Left lung (tissue), 10 donors: Measurements from ENCODE around the gene TMEM126A. TPM values are rescaled to one million over a fixed set of nuclear protein-coding genes. Genes with fewer than 3 reads are reported as not detected.
"Not testable (repeated sequence)": the region's sequence is repeated elsewhere in the genome, so short reads cannot be mapped to it uniquely, and the experiment has no call there.

Source experiments
- ATAC-seq: fragments of 200-7000 bp; cut with Tn5 transposase; one replicate; pipeline ENCODE4 v1.9.1; 2020; ENCODE audit warnings: moderate library complexity
- DNase-seq, 4 donors: peaks; one replicate each; pipeline ENCODE4 v3.0.0-alpha.2; 2013 to 2020
- H3K27ac ChIP-seq, 2 donors: fragments of 200-600 bp; sonication (generic) in 1 of 2; one replicate each; pipeline versions ENCODE4 v1.5.0 to v1.8.0; 2020 to 2021
- H3K27me3 ChIP-seq, 2 donors: fragments of 200-600 bp; sonication (generic) in 1 of 2; one replicate each; pipeline versions ENCODE4 v1.5.0 to v1.8.0; 2020 to 2021
- H3K36me3 ChIP-seq, 2 donors: fragments of 200-600 bp; sonication (generic) in 1 of 2; one replicate each; pipeline versions ENCODE4 v1.5.0 to v1.8.0; 2020 to 2021
- H3K4me1 ChIP-seq, 2 donors: fragments of 200-600 bp; one replicate each; pipeline ENCODE4 v1.8.0; 2021
- H3K4me3 ChIP-seq, 2 donors: fragments of 200-600 bp; sonication (generic) in 1 of 2; one replicate each; pipeline versions ENCODE4 v1.5.0 to v1.8.0; 2020 to 2021; ENCODE audit warnings: mild to moderate bottlenecking in 1 of 2
- H3K9me3 ChIP-seq, 2 donors: fragments of 200-600 bp; sonication (generic) in 1 of 2; one replicate each; pipeline versions ENCODE4 v1.5.0 to v1.8.0; 2020 to 2021
- CTCF ChIP-seq, 2 donors: fragments of 200-600 bp; sonication (generic) in 1 of 2; IDR thresholded peaks; one replicate each; pipeline versions ENCODE4 v1.5.0 to v1.8.0; 2021; ENCODE audit warnings: antibody characterized with exemption in 2 of 2
- intact Hi-C, 2 donors: fragments of 100-400 bp; cut with DNase I; formaldehyde crosslinking; loops; one replicate each; pipeline versions ENCODE4 v1.11.2 to v1.14.2; 2022
- polyA plus RNA-seq, 6 donors: library from polyadenylated mRNA; unstranded; fragments of 120-200 nt; gene quantifications; one replicate each; pipeline ENCODE4 v1.2.1, GENCODE V29; 2013; ENCODE audit not compliant: insufficient read length in 6 of 6
- total RNA-seq, 2 donors: library from RNA; stranded (reverse); fragmentation: NEBNext Ultra II Directional; extraction: Animal tissue kit (Norgen Biotek cat#: 25700); gene quantifications; one replicate each; pipeline ENCODE4 v1.2.1, GENCODE V29; 2021
- donor health status: DM: no; HTN: yes; CAD: no.
- donor health status: DM: no; HTN: no; CAD: no.

TMEM126A gene
- total and polyA plus RNA-seq, 8 donors, result 30.1 to 37.1 (median 31.6) TPM

- ATAC-seq, result no peak
- peaks cover 16 to 28% of the 10 kb centered on the region in 2 donors for H3K4me1 ChIP-seq
- intact Hi-C loops, result no loop called here
Observed at GRCh38 chr11:85665733-85666132, 18.0 kb downstream of the TMEM126A start.

GRCh38 chr11:85666687-85667086 lies 18.9 kb downstream of the TMEM126A start:
- intact Hi-C loops, result no loop called here
- peaks cover 13 to 18% of the 10 kb centered on the region in 2 donors for H3K4me1 ChIP-seq
- no peak overlapping the region for H3K27ac ChIP-seq
- H3K27me3 ChIP-seq, result no peaks in the 10 kb centered on the region
- H3K4me3 ChIP-seq, result no peak overlapping the region
- no peaks in the 10 kb centered on the region for H3K9me3 ChIP-seq
- no peaks in the 10 kb centered on the region for H3K36me3 ChIP-seq
- DNase-seq, result no peak
- TF ChIP-seq CTCF (IDR thresholded peaks at IDR 0.05), result no peak
- no peak for ATAC-seq

More at GRCh38 chr11:85665733-85666132, 18.0 kb downstream of the TMEM126A start:
- Histone ChIP-seq H3K27me3 (no peaks in the 10 kb centered on the region), H3K27ac (peak overlapping the region; percentile 98 to 99), H3K9me3 (no peaks in the 10 kb centered on the region), H3K36me3 (no peaks in the 10 kb centered on the region), H3K4me3 (peak overlapping the region in 1 of 2 donors; percentile 92)
- DNase-seq, result no peak
- TF ChIP-seq CTCF (IDR thresholded peaks at IDR 0.05), result no peak

- Histone ChIP-seq H3K27ac (no peak overlapping the region), H3K36me3 (no peaks in the 10 kb centered on the region), H3K9me3 (no peaks in the 10 kb centered on the region), H3K4me3 (no peak overlapping the region), H3K4me1 (peaks cover 0 to 4% of the 10 kb centered on the region in 2 donors), H3K27me3 (no peaks in the 10 kb centered on the region)
- DNase-seq (no peak), ATAC-seq (no peak)
- no peak for TF ChIP-seq CTCF (IDR thresholded peaks at IDR 0.05)
- intact Hi-C loops, result no loop called here
Observed at GRCh38 chr11:85668157-85668556, 20.4 kb downstream of the TMEM126A start.

- intact Hi-C loops, H3K9me3 ChIP-seq, H3K4me3 ChIP-seq, ATAC-seq, H3K36me3 ChIP-seq, H3K27me3 ChIP-seq, DNase-seq, H3K4me1 ChIP-seq, H3K27ac ChIP-seq: not testable (repeated sequence)
Observed at GRCh38 chr11:85670949-85671663, 23.3 kb downstream of the TMEM126A start.

GRCh38 chr11:85672105-85672902 lies 24.5 kb downstream of the TMEM126A start:
- DNase-seq, result no peak

More at GRCh38 chr11:85672105-85672902, 24.5 kb downstream of the TMEM126A start:
- no peaks in the 10 kb centered on the region for H3K27me3 ChIP-seq
- H3K4me3 ChIP-seq, result no peak overlapping the region
- H3K36me3 ChIP-seq, result no peaks in the 10 kb centered on the region
- H3K9me3 ChIP-seq, result peaks cover 0 to 3% of the 10 kb centered on the region in 2 donors
- no peak for TF ChIP-seq CTCF (IDR thresholded peaks at IDR 0.05)
- no peaks in the 10 kb centered on the region for H3K4me1 ChIP-seq
- ATAC-seq, result no peak
- intact Hi-C loops, result no loop called here
- no peak overlapping the region for H3K27ac ChIP-seq
